ENCODE data around the gene GNG13.

GNG13 gene

DNA sequence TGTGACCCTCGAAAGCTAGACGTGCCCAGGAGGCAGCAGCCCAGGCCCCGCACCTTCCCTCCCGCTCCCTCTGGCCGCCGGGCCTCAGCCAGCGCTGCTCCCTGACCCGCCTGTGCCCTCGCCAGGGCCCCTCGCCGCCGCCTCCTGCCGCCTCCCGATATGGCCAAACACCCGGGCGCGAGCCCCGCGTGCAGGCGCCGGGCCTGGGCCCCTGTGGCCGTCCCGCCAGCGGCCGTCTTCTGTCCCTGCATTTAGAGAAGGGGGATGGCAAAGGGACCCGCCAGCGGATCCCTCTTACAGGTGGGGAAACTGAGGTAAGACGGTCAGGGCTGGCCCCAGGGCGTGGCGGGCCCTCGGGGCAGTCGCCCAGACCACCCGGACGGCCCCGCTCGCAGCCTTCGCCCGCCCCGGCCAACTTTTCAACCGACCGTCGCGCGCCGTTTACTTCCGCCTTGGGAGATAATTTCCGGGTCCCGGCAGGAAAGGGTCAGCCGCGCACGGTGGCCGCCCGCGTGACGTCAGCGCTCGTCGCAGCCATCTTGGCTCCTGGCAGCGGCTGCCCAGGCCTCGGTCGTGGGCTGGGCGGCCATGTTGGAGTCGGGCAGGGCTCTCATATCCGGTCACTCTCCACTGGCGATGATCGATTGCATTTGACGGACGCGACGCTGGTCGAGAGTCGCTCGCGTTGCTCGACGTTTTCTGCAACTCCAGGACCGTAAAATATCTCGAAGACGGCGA lies 7.0 kb upstream of the GNG13 start (continued):
- TF ChIP-seq ZNF426 (tag by site-specific recombination; IDR thresholded peaks at IDR 0.05) = no peak
- TF ChIP-seq ZXDB (tag by site-specific recombination; IDR thresholded peaks at IDR 0.05) = peak; percentile 80; the same call in 1 of the 2 replicates
- peak; percentile 86 for TF ChIP-seq SP2 (tag by site-specific recombination; IDR thresholded peaks at IDR 0.05)
- no peak for TF ChIP-seq ZNF677 (tag by site-specific recombination; IDR thresholded peaks at IDR 0.05)
- TF ChIP-seq, protein P1, sequence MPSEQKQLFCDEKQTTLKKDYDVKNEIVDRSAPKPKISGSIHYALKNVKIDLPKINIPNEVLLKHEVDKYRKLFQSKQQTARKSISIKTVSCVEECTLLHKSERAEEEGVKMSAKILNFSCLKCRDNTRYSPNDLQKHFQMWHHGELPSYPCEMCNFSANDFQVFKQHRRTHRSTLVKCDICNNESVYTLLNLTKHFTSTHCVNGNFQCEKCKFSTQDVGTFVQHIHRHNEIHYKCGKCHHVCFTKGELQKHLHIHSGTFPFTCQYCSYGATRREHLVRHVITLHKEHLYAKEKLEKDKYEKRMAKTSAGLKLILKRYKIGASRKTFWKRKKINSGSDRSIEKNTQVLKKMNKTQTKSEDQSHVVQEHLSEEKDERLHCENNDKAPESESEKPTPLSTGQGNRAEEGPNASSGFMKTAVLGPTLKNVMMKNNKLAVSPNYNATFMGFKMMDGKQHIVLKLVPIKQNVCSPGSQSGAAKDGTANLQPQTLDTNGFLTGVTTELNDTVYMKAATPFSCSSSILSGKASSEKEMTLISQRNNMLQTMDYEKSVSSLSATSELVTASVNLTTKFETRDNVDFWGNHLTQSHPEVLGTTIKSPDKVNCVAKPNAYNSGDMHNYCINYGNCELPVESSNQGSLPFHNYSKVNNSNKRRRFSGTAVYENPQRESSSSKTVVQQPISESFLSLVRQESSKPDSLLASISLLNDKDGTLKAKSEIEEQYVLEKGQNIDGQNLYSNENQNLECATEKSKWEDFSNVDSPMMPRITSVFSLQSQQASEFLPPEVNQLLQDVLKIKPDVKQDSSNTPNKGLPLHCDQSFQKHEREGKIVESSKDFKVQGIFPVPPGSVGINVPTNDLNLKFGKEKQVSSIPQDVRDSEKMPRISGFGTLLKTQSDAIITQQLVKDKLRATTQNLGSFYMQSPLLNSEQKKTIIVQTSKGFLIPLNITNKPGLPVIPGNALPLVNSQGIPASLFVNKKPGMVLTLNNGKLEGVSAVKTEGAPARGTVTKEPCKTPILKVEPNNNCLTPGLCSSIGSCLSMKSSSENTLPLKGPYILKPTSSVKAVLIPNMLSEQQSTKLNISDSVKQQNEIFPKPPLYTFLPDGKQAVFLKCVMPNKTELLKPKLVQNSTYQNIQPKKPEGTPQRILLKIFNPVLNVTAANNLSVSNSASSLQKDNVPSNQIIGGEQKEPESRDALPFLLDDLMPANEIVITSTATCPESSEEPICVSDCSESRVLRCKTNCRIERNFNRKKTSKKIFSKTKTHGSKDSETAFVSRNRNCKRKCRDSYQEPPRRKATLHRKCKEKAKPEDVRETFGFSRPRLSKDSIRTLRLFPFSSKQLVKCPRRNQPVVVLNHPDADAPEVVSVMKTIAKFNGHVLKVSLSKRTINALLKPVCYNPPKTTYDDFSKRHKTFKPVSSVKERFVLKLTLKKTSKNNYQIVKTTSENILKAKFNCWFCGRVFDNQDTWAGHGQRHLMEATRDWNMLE (tag by site-specific recombination; conservative IDR thresholded peaks at IDR 0.05; ENCODE audit: low read depth) = peak; percentile 89
- TF ChIP-seq WT1 (tag by site-specific recombination; IDR thresholded peaks at IDR 0.05) = no peak
- TF ChIP-seq, protein P2, sequence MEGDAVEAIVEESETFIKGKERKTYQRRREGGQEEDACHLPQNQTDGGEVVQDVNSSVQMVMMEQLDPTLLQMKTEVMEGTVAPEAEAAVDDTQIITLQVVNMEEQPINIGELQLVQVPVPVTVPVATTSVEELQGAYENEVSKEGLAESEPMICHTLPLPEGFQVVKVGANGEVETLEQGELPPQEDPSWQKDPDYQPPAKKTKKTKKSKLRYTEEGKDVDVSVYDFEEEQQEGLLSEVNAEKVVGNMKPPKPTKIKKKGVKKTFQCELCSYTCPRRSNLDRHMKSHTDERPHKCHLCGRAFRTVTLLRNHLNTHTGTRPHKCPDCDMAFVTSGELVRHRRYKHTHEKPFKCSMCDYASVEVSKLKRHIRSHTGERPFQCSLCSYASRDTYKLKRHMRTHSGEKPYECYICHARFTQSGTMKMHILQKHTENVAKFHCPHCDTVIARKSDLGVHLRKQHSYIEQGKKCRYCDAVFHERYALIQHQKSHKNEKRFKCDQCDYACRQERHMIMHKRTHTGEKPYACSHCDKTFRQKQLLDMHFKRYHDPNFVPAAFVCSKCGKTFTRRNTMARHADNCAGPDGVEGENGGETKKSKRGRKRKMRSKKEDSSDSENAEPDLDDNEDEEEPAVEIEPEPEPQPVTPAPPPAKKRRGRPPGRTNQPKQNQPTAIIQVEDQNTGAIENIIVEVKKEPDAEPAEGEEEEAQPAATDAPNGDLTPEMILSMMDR (tag by site-specific recombination; IDR thresholded peaks at IDR 0.05) = no peak
- TF ChIP-seq, protein P3, sequence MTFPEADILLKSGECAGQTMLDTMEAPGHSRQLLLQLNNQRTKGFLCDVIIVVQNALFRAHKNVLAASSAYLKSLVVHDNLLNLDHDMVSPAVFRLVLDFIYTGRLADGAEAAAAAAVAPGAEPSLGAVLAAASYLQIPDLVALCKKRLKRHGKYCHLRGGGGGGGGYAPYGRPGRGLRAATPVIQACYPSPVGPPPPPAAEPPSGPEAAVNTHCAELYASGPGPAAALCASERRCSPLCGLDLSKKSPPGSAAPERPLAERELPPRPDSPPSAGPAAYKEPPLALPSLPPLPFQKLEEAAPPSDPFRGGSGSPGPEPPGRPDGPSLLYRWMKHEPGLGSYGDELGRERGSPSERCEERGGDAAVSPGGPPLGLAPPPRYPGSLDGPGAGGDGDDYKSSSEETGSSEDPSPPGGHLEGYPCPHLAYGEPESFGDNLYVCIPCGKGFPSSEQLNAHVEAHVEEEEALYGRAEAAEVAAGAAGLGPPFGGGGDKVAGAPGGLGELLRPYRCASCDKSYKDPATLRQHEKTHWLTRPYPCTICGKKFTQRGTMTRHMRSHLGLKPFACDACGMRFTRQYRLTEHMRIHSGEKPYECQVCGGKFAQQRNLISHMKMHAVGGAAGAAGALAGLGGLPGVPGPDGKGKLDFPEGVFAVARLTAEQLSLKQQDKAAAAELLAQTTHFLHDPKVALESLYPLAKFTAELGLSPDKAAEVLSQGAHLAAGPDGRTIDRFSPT (tag by site-specific recombination; IDR thresholded peaks at IDR 0.05) = 0 out of 2 replicates have a peak, but pooled peaks have one; percentile 9
- TF ChIP-seq ZBTB10 (tag by site-specific recombination; IDR thresholded peaks at IDR 0.05) = no peak
- TF ChIP-seq SCRT1 (tag by site-specific recombination; IDR thresholded peaks at IDR 0.05; ENCODE audit: borderline replicate concordance) = no peak
- TF ChIP-seq, protein P4, sequence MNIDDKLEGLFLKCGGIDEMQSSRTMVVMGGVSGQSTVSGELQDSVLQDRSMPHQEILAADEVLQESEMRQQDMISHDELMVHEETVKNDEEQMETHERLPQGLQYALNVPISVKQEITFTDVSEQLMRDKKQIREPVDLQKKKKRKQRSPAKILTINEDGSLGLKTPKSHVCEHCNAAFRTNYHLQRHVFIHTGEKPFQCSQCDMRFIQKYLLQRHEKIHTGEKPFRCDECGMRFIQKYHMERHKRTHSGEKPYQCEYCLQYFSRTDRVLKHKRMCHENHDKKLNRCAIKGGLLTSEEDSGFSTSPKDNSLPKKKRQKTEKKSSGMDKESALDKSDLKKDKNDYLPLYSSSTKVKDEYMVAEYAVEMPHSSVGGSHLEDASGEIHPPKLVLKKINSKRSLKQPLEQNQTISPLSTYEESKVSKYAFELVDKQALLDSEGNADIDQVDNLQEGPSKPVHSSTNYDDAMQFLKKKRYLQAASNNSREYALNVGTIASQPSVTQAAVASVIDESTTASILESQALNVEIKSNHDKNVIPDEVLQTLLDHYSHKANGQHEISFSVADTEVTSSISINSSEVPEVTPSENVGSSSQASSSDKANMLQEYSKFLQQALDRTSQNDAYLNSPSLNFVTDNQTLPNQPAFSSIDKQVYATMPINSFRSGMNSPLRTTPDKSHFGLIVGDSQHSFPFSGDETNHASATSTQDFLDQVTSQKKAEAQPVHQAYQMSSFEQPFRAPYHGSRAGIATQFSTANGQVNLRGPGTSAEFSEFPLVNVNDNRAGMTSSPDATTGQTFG (tag by site-specific recombination; IDR thresholded peaks at IDR 0.05; ENCODE audit: borderline replicate concordance) = no peak
- TF ChIP-seq, protein P5, sequence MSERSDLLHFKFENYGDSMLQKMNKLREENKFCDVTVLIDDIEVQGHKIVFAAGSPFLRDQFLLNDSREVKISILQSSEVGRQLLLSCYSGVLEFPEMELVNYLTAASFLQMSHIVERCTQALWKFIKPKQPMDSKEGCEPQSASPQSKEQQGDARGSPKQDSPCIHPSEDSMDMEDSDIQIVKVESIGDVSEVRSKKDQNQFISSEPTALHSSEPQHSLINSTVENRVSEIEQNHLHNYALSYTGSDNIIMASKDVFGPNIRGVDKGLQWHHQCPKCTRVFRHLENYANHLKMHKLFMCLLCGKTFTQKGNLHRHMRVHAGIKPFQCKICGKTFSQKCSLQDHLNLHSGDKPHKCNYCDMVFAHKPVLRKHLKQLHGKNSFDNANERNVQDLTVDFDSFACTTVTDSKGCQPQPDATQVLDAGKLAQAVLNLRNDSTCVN (tag by site-specific recombination; optimal IDR thresholded peaks at IDR 0.05) = peak; percentile 92
- TF ChIP-seq ZNF76 (tag by site-specific recombination; IDR thresholded peaks at IDR 0.05; ENCODE audit: borderline replicate concordance, low read depth) = peak; percentile 80; the same call in 1 of the 2 replicates
- TF ChIP-seq ZBTB6 (tag by site-specific recombination; IDR thresholded peaks at IDR 0.05) = no peak
- TF ChIP-seq ZNF600 (tag by site-specific recombination; IDR thresholded peaks at IDR 0.05) = no peak
- no peak for TF ChIP-seq MYNN (tag by site-specific recombination; IDR thresholded peaks at IDR 0.05; ENCODE audit: borderline replicate concordance)
- no peak for TF ChIP-seq ZNF175 (tag by site-specific recombination; IDR thresholded peaks at IDR 0.05)
- TF ChIP-seq PRDM1 (tag by site-specific recombination; IDR thresholded peaks at IDR 0.05) = no peak
- TF ChIP-seq TRIM28 (IDR thresholded peaks at IDR 0.05; ENCODE audit: borderline replicate concordance, low read length) = no peak

All from HEK293 (cell line).